ENCODE data around the gene RAMP3.

- TF ChIP-seq CTCF (IDR thresholded peaks at IDR 0.05) (no peak), POLR2A (IDR thresholded peaks at IDR 0.05) (no peak)
These were observed 30.7 kb upstream of the RAMP3 start for GRCh38 chr7:45126920-45127319.
